Measurements from ENCODE around the gene PCDH8. TPM values are rescaled to one million over a fixed set of nuclear protein-coding genes. Genes with fewer than 3 reads are reported as not detected.

PCDH8 gene
- polyA plus RNA-seq, 3 donors: 0.04 TPM; not detected in 2

DNA sequence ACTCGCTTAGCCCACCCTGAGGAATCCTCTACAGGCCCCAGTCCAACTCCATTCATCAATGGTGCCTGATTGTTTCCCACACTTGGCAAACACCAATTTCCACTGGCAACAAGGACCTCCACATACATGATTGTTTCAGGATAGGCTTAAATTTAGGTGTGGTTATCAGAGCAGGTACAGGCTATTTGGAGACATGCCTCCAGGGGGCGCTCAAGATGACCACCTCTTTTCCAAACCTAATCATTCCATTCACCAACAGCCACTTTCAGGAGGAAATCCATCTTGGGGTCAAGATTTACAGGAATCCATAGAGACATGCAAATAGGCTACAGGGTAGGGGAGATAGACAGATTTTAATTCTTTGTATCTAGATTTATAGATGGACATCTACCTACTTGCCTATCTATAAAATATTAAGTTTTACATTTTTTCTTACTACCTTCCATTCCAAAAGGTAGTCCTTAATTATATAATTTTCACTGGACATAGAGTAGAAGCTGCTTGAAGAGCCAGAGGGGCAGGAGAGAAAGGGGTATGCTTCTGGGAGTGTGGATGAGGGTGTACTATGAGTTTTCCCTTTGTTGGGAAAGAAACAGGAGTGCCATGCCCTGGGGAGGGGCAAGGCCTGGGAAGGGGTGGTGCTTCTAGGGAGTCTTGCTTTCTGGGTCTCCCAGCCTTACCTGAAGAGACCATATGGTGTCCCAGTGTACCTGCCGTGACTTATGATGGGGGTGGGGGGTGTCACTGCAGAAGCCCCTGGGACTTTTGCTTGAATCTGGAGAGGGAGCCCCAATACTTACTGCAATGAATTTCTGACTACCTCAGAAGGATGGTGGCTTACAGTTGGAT is 14.1 kb upstream of the PCDH8 start:
- no peak for DNase-seq (ENCODE audit: extremely low read depth in 1 of 11, low read depth in 9 of 11, low spot score in 4 of 11)

DNA sequence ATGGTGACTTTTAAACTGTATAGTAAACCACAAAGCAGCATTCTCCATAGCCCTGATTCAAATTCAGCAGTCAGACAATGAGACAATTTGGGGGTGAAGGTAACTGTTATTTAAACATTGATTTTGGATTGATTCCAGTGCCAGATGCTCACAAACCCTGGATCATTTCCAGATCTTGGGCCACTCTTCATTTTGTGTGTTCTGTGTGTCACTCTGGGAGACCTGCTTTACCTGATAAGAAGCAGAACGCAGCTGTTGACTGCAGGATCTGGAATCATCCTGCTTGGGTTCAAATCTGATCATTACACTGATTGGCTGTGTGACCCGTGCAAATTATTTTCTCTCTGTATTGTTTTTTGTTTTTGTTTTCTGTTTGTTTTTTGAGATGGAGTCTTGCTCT is 4.0 kb upstream of the PCDH8 start:
- DNase-seq (ENCODE audit: extremely low read depth in 1 of 11, low read depth in 9 of 11, low spot score in 4 of 11): no peak

DNA sequence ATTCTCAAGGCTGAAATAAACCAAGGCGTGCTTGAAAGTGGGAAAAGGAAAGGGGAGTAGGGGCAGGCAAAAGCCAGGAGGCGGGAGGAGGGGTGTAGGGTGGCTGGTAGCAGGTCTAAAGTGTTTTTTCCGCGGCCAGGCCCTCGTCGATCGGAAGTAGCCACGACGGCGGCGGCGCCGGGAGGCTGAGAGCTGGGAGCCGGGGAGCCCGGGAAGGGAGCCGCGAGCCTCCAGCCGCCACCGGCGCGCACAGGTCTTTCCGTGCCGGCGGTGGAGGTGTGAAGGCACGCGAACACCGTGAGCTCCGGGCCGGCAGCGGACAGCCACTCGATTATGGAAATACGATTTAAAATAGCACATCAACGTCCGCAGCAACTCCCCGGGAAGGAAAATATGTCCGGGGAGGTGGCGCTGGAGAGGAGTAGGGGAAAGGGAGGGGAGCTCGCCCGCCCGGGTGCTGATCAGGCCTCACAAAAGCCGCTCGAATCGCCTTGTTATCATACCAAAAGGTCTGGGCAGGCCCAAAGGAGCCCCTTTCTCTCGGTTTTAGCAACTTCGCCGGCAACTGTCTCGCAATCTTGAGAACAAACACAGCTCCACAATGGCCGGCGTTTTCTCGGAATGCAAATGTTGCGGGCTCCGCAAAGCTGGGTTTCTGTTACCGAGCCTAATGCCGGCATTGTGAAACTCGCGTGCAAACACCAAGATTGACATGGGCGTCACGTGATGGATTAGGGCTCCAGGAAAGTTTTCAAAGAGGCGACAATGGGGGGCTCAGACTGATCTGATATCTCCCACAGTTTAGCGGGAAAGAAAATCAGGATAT is 2.9 kb upstream of the PCDH8 start:
- peak in 3 of 11 donors; percentile 13 to 27 (median 22) for DNase-seq (ENCODE audit: extremely low read depth in 1 of 11, low read depth in 9 of 11, low spot score in 4 of 11)

DNA sequence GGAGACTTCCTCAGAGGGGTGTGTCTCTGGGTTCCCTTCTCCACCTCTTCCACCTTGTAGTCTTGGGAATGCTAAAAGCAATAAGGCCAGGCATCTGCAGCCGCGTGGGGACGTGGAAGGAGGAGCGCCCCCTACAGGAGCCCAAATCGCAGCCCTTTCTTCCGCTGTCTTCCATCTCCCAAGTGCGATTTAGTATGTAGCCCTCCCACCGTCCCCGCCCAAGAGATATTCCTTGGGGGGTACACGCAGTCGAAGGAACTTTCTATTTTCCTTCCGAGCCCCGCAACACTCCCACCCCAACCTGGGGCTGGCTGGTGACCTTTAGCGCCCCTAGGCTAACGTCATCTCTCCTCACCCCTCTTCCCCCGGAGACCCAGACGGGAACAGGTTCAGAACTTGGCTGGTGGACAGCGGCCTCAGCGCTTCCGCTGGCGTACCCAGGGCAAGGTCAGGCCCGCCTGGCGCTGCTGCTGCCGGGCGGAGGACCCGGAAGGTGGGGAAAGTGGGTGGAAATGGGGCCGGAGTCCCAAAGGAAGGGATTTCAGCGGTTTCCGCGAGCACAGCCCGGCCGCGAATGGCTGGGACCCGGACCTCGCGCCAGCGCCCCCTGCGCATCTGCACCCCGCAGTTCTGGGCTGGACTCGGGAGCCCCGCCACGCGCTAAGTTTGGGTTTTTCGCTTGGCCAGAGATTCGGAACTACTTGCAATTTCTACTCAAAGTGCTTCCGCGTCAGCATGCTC is 2.1 kb upstream of the PCDH8 start:
- peak in 10 of 11 donors; percentile 61 to 76 (median 72) for DNase-seq (ENCODE audit: extremely low read depth in 1 of 11, low read depth in 9 of 11, low spot score in 4 of 11)

DNA sequence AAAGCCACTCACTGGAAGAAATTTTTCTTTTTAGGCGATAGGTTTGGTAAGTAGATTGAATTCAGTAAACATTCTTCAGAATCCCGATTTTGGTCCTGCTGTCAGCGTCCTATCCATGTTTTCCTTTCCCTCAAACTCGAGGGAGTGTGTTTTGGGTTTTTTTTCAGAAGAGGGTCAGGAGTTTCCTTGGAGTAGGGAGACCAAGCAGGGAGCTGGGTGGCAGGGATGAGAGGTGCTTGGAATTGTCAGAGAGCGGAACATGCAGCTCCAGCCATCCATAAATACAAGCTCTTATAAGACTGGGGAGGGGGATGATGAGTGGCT is 1.6 kb upstream of the PCDH8 start:
- no peak for DNase-seq (ENCODE audit: extremely low read depth in 1 of 11, low read depth in 9 of 11, low spot score in 4 of 11)

DNA sequence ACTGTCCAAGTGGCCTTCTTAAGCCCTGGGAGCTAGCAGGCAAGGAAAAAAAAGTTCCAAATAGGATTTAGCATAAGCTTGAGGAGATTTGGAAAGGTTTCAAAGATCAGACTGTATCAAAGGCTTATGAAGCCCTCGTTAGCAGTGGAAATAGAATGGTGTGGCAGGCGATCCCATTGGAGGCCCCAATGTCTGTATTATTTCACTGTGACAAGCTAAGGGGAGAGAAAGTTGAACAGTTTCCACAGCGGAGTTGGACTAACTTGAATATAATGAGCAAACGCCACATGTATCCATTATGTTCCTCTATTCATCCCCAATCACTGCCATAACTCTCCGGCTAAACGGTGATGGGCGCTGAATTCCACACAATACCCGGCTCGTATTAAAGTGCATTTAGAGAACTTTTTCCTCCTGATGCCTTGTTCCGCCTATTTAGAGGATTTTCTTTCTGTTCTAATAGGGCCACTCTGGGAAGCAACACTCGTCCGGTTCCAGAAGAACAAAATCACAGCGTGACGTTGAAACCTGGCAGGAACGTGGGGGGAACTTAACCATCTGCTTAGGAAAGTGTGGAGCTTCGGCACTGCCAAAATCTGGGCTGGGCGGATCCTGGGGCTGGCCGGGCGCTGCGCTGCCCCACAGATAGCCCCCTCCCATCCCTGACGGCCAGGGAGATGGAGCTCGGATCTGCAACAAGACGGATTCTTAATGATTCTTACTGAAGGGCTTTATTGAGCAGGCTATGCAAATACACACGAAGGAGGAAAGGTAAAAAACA is 1.0 kb upstream of the PCDH8 start:
- DNase-seq (ENCODE audit: extremely low read depth in 1 of 11, low read depth in 9 of 11, low spot score in 4 of 11): no peak

DNA sequence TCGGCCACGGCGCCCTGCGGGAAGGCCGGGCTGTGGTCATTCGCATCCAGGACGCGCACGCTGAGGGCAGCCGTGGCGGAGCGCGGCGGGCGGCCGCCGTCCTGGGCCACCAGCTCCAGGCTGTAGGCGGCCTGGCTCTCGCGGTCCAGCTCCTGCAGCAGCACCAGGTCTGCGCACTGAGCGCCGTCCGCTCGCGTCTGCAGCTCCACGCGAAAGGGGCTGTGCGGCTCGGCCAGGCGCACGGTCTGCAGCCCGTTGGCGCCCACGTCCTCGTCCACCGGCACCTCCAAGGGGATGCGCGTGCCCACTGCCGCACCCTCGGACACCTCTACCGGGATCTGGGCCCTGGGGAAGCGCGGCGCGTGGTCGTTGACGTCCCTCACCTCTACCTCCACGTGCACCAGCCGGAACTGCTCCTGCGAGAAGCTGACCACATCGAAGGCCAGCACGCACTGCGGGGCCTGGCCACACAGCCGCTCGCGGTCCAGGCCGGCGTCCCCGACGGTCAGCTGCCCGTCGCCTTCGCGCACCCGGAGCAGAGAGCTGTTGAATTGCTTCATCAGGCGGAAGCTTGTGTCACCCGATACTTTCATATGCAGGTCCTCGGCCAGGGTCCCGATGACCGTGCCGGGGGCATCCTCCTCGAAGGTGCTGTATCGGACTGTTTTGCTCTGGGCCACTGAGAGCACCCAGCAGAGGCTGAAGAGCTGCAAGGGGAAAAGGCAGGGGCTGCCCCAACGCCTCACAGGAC is 583 bp downstream of the PCDH8 start:
- no peak for DNase-seq (ENCODE audit: extremely low read depth in 1 of 11, low read depth in 9 of 11, low spot score in 4 of 11)

DNA sequence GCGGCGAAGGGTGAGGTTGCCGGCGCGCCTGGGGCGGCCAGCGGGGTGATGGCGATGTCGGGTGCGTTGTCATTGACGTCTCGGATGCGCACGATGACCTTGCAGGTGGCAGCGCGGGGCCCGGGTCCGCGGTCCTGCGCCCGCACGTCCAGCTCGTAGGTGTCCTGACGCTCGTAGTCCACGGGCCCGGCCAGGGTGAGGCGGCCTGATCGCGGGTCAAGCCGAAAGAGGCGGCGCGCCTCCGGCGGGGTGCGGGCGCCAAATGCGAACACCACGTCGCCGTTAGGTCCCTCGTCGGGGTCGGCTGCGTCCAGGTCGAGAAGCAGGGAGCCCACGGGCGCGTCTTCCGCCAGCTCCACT is 1.1 kb downstream of the PCDH8 start:
- no peak for DNase-seq (ENCODE audit: extremely low read depth in 1 of 11, low read depth in 9 of 11, low spot score in 4 of 11)

DNA sequence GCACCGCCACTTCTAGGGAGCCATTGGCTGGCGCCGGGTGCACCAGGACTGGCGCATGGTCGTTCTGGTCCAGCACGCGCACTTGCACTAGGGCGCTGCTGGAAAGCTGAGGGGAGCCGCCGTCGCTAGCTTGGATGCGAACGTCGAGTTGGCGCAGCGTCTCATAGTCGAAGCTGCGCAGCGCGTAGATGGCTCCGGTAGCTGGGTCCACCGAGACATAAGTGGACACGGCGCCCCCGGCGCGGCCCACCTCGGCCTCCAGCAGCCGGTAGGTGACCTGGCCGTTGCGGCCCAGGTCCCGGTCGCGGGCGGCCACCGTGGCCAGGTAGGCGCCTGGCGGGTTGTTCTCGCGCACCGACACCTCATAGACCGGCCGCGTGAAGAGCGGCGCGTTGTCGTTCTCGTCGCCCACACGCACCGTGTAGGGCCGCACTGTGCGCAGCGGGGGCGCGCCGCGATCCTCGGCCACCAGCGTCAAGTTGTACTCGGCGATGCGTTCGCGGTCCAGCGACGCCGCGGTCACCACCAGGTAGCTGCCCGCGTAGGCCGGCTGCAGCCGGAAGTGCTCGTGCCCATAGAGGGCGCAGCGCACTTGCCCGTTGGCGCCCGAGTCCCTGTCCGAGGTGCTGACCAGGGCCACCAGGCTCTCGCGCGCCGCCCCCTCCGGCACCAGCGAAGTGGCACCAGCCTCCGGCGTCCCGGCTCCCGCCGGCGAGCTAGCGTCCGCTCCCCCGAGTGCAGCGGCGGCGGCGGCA is 1.7 kb downstream of the PCDH8 start:
- DNase-seq (ENCODE audit: extremely low read depth in 1 of 11, low read depth in 9 of 11, low spot score in 4 of 11): peak in 9 of 11 donors; percentile 57 to 79 (median 70)

DNA sequence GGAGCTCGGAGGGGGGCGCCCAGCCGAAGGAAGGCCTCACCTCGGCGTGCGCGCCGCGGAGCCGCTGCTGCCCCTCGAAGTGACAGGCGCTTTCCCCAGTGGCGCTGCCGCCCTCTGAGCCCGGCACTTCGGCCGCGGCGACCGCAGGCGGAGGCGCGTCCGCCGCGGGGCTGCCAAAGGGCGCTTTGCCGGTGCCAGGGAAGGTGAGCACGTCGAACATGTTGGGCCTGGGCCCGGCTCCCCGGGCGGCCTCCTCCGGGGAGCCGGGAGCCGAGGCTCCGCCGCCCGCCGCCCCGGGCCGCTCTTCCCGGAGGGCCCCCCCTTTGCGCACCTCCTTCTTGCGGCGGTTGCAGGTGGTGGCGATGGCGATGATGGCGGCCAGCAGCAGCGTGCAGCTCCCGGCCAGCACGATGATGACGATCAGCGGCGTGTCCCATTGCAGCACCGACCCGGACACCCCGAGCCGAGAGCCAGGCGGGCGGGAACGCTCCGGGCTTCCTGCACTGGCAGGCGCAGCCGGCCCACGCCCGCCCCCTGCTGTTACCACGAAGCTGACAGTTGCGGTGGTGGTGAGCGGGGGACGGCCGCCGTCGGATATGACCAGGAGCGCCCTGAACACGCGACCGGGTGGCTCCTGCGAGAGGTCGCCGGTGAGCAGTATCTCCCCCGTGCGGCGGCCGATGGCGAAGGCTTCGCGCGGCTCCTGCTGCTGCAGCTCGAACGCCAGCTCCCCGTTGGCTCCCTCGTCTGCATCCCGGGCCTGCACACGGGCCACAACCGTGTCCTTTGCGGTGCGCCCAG is 2.5 kb downstream of the PCDH8 start:
- DNase-seq (ENCODE audit: extremely low read depth in 1 of 11, low read depth in 9 of 11, low spot score in 4 of 11): peak in 5 of 11 donors; percentile 12 to 38 (median 27)

DNA sequence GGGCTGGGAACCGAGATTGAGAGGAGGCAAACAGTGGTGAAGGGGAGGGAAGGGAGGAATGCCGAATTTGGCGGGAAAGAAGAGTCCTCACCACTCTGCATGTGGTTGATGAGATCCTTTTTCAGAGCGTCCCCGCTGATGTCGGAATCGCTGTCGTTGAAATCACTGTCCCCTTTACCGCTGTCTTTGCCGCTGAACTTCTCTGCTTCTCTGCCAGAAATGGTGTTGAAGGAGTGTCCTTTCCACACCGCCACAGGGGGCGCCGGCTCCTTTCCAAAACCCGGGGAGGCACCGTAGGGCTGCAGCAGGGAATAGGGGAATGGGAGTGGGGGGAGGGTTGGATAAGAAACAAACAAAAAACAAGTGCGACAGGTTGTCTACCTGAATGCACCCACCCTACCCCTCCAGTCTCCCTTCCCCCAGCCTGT is 3.1 kb downstream of the PCDH8 start:
- DNase-seq (ENCODE audit: extremely low read depth in 1 of 11, low read depth in 9 of 11, low spot score in 4 of 11): no peak

DNA sequence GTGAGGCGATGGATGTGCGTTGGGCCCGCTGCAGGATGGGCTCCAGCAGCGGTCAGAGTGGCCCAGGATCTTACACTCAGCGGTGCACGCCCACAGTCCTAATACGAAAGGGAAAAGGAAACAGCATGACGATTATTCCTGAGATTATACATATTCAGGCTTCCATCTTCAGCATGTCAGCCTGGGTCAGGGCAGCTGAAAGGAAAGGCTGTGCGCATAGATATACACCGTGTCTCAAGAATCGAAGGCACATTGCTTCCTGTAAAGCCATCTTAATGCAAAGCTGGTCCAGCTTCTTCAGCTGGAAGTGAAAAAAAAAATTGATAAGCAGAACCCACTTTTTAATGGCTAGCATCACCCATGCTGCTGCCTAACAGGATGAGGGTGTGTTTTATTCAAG is 3.6 kb downstream of the PCDH8 start:
- no peak for DNase-seq (ENCODE audit: extremely low read depth in 1 of 11, low read depth in 9 of 11, low spot score in 4 of 11)

DNA sequence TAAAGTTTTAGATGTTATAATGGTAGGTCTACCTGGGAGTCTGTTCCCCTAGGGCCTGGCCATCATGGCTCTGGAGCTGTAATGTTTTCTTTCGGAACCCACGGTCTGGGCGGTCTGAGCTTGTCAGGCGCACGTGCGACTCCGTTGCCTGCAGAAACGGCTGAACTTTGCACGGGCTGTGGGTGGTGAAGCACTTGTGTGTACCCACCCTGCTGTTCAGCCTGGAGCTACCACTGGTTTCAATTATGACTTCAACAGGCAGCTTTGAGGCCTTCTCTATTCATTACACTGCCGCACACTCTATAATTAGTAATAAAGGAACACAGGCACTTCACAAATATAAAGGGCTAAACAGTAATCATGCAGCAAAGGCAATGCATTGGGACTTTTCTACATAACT is 6.0 kb downstream of the PCDH8 start:
- no peak for DNase-seq (ENCODE audit: extremely low read depth in 1 of 11, low read depth in 9 of 11, low spot score in 4 of 11)

DNA sequence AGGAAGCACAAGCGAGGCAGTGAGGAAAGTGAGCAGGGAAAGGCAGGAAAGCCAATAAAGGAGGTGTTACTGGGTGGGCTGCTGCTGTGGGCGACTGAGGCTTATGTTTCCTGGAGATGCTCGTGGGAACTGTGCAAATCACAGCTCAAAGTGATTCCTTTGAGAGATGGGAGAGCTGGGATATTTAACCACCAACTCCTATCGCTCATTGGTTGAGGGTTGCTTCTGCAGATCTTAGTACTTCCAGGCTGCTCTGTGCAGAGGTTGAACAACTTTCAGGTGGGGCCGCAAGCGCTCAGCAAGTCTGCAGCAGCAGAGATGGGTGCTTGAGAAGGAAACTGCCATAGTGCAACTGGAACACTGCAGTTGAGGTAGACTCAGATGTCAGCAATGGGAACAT is 8.4 kb downstream of the PCDH8 start:
- DNase-seq (ENCODE audit: extremely low read depth in 1 of 11, low read depth in 9 of 11, low spot score in 4 of 11): no peak

DNA sequence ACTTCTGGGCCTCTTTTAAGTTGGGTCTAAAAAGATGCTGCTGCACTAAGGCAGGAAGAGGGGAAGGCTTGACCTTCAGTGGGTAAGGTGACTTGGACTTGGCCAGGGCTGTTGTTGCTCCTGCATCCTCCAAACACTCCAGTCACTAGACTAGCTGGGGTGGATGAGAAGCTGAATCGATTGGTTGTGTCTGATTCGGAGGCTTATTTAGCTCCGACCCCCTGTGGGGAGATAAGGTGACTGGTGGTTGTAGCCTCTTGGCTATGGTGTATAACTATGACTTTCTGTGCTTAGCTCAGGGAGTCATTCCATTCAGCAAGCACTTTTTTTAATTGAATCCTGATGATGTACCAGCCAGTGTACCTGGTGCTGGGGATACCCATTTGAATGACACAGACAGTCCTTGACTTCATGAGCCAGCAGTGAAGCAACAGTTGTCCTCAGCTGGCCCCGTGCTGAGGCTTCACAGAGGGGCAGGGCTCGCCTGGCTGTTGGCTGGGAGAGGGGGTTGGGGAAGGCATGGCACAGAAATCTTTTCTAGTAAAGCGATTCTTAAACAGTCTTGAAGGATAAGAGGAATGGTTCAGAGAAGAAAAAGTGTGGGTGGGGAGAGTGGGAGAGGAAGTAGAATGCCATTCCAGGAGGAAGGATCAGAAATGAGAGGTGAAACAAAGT is 9.9 kb downstream of the PCDH8 start:
- no peak for DNase-seq (ENCODE audit: extremely low read depth in 1 of 11, low read depth in 9 of 11, low spot score in 4 of 11)

DNA sequence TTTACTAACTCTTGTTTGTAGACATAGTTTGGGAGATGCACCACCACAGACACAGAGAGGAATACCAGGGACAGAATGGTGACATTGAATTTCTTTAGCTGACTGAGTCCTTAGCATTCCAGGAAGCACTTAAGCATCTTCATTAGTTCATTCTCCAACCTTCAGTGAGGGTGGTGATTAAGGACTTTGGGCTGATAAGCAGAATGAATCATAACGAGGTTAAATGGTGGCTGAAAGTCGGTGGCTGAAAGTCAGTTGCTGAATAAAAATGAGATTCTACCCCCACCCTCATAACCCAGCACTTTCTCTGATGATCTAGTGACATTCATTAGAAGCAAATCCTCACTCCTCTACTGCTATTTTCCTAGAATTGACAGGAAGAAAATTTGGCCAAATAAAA is 10.6 kb downstream of the PCDH8 start:
- no peak for DNase-seq (ENCODE audit: extremely low read depth in 1 of 11, low read depth in 9 of 11, low spot score in 4 of 11)

All from renal cortex interstitium (tissue), 11 donors.